A549 (cell line): ENCODE measurements around the gene DTNB.

ENCODE experiments used
- CTCF ChIP-seq: fragments of >200 bp; sonication (Bioruptor Twin); formaldehyde crosslinking; IDR thresholded peaks from 3 replicates; pipeline ENCODE4 v1.5.1; 2016
- JUNB ChIP-seq: fragments of >200 bp; sonication (Bioruptor Twin); formaldehyde crosslinking; IDR thresholded peaks from 2 replicates; pipeline ENCODE4 v1.6.1; 2016
- PBX3 ChIP-seq: IDR thresholded peaks from 2 replicates; pipeline ENCODE4 v1.6.1; 2012
- RNF2 ChIP-seq: fragments of 200-600 bp; sonication (generic); IDR thresholded peaks from 2 replicates; pipeline ENCODE4 v1.6.1; 2016; ENCODE audit warnings: low read depth, mild to moderate bottlenecking, antibody characterized with exemption, moderate library complexity, borderline replicate concordance
- USF2 ChIP-seq: fragments of 450-650 bp; IDR thresholded peaks from 2 replicates; pipeline ENCODE4 v1.6.1; 2014; ENCODE audit warnings: antibody characterized with exemption

GRCh38 chr2:25650256-25650655, 23.1 kb downstream of the DTNB start:
- TF ChIP-seq RNF2, result no peak
- TF ChIP-seq CTCF, result no peak
- TF ChIP-seq USF2, result no peak
- TF ChIP-seq JUNB, result no peak
- no peak for TF ChIP-seq PBX3
